Measurements from ENCODE around the gene NTM. TPM values are rescaled to one million over a fixed set of nuclear protein-coding genes. Genes with fewer than 3 reads are reported as not detected.

The NTM gene
- total RNA-seq, 2 donors from 2014 or later, result 19.1 to 44.7 TPM

- Histone ChIP-seq H3K36me3 (no peaks in the 10 kb centered on the region), H3K4me3 (no peak overlapping the region), H3K27ac (no peak overlapping the region), H3K4me1 (no peaks in the 10 kb centered on the region), H3K9me3 (peaks cover 0 to 8% of the 10 kb centered on the region in 2 donors), H3K27me3 (no peaks in the 10 kb centered on the region)
- no peak for TF ChIP-seq CTCF (IDR thresholded peaks at IDR 0.05)
- DNase-seq (ENCODE audit: low spot score), result no peak
Observed at GRCh38 chr11:131999955-132000354, 629.5 kb downstream of the NTM start.

- no peaks in the 10 kb centered on the region for H3K27me3 ChIP-seq
Observed at GRCh38 chr11:132005887-132006286, 635.5 kb downstream of the NTM start.

GRCh38 chr11:132006884-132007580 lies 636.6 kb downstream of the NTM start:
- no peaks in the 10 kb centered on the region for H3K4me1 ChIP-seq
- H3K36me3 ChIP-seq, result no peaks in the 10 kb centered on the region
- H3K27ac ChIP-seq, result no peak overlapping the region
- no peaks in the 10 kb centered on the region for H3K27me3 ChIP-seq
- H3K4me3 ChIP-seq, result no peak overlapping the region
- no peak for DNase-seq (ENCODE audit: low spot score)
- TF ChIP-seq CTCF (IDR thresholded peaks at IDR 0.05), result no peak
- no peaks in the 10 kb centered on the region for H3K9me3 ChIP-seq

More at GRCh38 chr11:132005887-132006286, 635.5 kb downstream of the NTM start:
- Histone ChIP-seq H3K4me3 (no peak overlapping the region), H3K27ac (no peak overlapping the region), H3K9me3 (no peaks in the 10 kb centered on the region), H3K36me3 (no peaks in the 10 kb centered on the region), H3K4me1 (no peaks in the 10 kb centered on the region)
- no peak for DNase-seq (ENCODE audit: low spot score)
- no peak for TF ChIP-seq CTCF (IDR thresholded peaks at IDR 0.05)

- Histone ChIP-seq H3K4me3 (no peak overlapping the region), H3K27me3 (no peaks in the 10 kb centered on the region), H3K4me1 (no peaks in the 10 kb centered on the region), H3K9me3 (no peaks in the 10 kb centered on the region), H3K36me3 (no peaks in the 10 kb centered on the region), H3K27ac (no peak overlapping the region)
- no peak for DNase-seq (ENCODE audit: low spot score)
- TF ChIP-seq CTCF (IDR thresholded peaks at IDR 0.05), result no peak
Observed at GRCh38 chr11:132008226-132008625, 637.8 kb downstream of the NTM start.

- no peak for DNase-seq (ENCODE audit: low spot score)
- Histone ChIP-seq H3K4me3 (no peak overlapping the region), H3K9me3 (no peaks in the 10 kb centered on the region), H3K27me3 (no peaks in the 10 kb centered on the region), H3K4me1 (no peaks in the 10 kb centered on the region), H3K27ac (no peak overlapping the region), H3K36me3 (no peaks in the 10 kb centered on the region)
- TF ChIP-seq CTCF (IDR thresholded peaks at IDR 0.05), result no peak
Observed at GRCh38 chr11:132008872-132009271, 638.5 kb downstream of the NTM start.

GRCh38 chr11:132020001-132020400 lies 649.6 kb downstream of the NTM start:
- DNase-seq (ENCODE audit: low spot score), result no peak
- H3K27me3 ChIP-seq, result no peaks in the 10 kb centered on the region
- H3K4me1 ChIP-seq, result peaks cover 0 to 34% of the 10 kb centered on the region in 2 donors
- peaks cover 0 to 6% of the 10 kb centered on the region in 2 donors for H3K9me3 ChIP-seq
- H3K27ac ChIP-seq, result no peak overlapping the region
- no peak overlapping the region for H3K4me3 ChIP-seq
- no peaks in the 10 kb centered on the region for H3K36me3 ChIP-seq
- TF ChIP-seq CTCF (IDR thresholded peaks at IDR 0.05), result no peak
